Erythroblast (primary cell): Measurements from ENCODE around the gene PADI3.

Experiments
- GATA1 ChIP-seq: IDR thresholded peaks from 2 replicates; pipeline ENCODE4 v1.6.1; 2011; ENCODE audit warnings: low read depth, mild to moderate bottlenecking, control low read depth, low read length, moderate library complexity
- POLR2A ChIP-seq: IDR thresholded peaks from 2 replicates; pipeline ENCODE4 v1.6.1; 2011; ENCODE audit warnings: mild to moderate bottlenecking, low read length

DNA sequence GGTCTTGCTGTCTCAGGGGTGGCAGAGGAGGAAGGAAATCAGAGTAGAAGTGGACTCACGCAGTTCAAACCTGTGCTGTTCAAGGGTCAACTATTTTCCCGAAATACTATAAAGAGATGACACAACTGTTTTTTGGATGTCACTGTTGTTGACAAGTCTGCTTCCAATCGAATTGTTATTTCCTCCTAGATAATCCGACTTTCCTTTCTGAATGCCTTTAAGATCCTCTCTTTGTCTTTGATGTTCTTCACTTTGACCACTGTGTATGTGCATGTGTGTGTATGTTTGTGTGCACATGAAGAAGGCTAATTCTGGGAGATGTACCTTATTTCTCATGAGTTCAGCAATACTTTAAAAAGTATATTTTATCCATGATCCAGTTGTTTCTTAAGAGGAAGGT lies 80.7 kb downstream of the PADI3 start:
- no peak for TF ChIP-seq POLR2A
- no peak for TF ChIP-seq GATA1
